A673 (cell line): ENCODE data around the gene RASA2.

Source experiments
- EZH2 ChIP-seq: fragments of 200-600 bp; sonication (generic); IDR thresholded peaks from 2 replicates; pipeline ENCODE4 v1.6.1; 2017; ENCODE audit warnings: borderline replicate concordance, low read depth, mild to moderate bottlenecking, mixed read lengths, antibody characterized with exemption, low read length; ENCODE audit not compliant: poor library complexity, severe bottlenecking
- TF ChIP-seq, protein P1 (sequence below): fragments of 300-800, 200-600 bp; sonication (generic); conservative IDR thresholded peaks from 2 replicates; pipeline ENCODE4 v1.5.1; 2017; ENCODE audit warnings: low read depth, mild to moderate bottlenecking, antibody characterized with exemption, low read length, moderate library complexity, mixed read lengths

DNA sequence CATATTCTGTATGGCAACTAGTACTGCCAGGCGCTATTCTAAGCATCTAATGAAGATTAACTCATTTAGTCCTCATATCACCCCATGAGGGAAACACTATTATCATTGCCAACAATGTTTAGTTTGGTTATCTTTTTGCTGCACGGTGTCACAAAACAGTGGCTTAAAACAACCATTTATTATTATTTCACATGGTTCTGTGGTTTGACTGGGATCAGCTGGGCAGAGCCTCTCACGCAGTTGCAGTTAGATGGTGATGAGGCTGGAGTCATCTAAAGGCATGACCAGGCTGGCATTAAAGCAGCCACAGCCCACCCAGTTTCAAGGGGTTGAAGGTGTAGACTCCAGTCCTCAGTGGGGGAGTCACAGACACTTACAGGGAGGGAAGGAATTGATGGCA lies 32.8 kb upstream of the RASA2 start:
- TF ChIP-seq, protein P1, sequence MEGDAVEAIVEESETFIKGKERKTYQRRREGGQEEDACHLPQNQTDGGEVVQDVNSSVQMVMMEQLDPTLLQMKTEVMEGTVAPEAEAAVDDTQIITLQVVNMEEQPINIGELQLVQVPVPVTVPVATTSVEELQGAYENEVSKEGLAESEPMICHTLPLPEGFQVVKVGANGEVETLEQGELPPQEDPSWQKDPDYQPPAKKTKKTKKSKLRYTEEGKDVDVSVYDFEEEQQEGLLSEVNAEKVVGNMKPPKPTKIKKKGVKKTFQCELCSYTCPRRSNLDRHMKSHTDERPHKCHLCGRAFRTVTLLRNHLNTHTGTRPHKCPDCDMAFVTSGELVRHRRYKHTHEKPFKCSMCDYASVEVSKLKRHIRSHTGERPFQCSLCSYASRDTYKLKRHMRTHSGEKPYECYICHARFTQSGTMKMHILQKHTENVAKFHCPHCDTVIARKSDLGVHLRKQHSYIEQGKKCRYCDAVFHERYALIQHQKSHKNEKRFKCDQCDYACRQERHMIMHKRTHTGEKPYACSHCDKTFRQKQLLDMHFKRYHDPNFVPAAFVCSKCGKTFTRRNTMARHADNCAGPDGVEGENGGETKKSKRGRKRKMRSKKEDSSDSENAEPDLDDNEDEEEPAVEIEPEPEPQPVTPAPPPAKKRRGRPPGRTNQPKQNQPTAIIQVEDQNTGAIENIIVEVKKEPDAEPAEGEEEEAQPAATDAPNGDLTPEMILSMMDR: no peak
- TF ChIP-seq EZH2: no peak
